MCF 10A (cell line): Measurements from ENCODE around the gene NRG3. TPM values are rescaled to one million over a fixed set of nuclear protein-coding genes. Genes with fewer than 3 reads are reported as not detected.

Source experiments
- Bru-seq: library from RNA; stranded (reverse); fragments of 400-500 nt; gene quantifications from one replicate; lab custom pipeline; 2021; lab: Mats Ljungman, UMichigan
- BruChase-seq, 2 experiments: library from RNA; stranded (reverse); fragments of 400-500 nt; gene quantifications; one replicate each; lab custom pipeline; 2021; lab: Mats Ljungman, UMichigan
- BruUV-seq: library from RNA; stranded (reverse); fragments of 400-500 nt; replicated peaks from 2 replicates; lab custom pipeline; 2021; lab: Mats Ljungman, UMichigan
- CTCF ChIA-PET: fragments of 300-600 bp; sonication (Branson Sonifier 250); formaldehyde crosslinking; extraction: SDS; loops from one replicate; lab custom pipeline; 2021; ENCODE audit warnings: antibody characterized with exemption, inconsistent platforms; lab: Yijun Ruan, JAX
- POLR2A ChIA-PET: fragments of 300-600, 350-650 bp; sonication (Branson Sonifier 250); formaldehyde crosslinking; extraction: SDS; loops from one replicate; lab custom pipeline; 2020; ENCODE audit warnings: antibody characterized with exemption, inconsistent platforms; lab: Yijun Ruan, JAX
- DNase-seq: peaks from one replicate; pipeline ENCODE4 v3.0.0-alpha.2; 2018; ENCODE audit not compliant: unreplicated experiment
- H3K27ac Mint-ChIP-seq: one replicate; pipeline ENCODE4 v1.8.0; 2022; ENCODE audit warnings: mild to moderate bottlenecking, low read depth, mixed read lengths; ENCODE audit not compliant: unreplicated experiment
- H3K27me3 Mint-ChIP-seq: one replicate; pipeline ENCODE4 v1.8.0; 2022; ENCODE audit warnings: mixed read lengths; ENCODE audit not compliant: insufficient read depth, unreplicated experiment
- H3K36me3 Mint-ChIP-seq: one replicate; pipeline ENCODE4 v1.8.0; 2022; ENCODE audit warnings: mild to moderate bottlenecking, moderate library complexity, mixed read lengths; ENCODE audit not compliant: insufficient read depth, unreplicated experiment
- H3K4me1 Mint-ChIP-seq: one replicate; pipeline ENCODE4 v1.8.0; 2022; ENCODE audit warnings: mixed read lengths; ENCODE audit not compliant: insufficient read depth, unreplicated experiment
- H3K4me3 Mint-ChIP-seq: one replicate; pipeline ENCODE4 v1.8.0; 2022; ENCODE audit warnings: mild to moderate bottlenecking, moderate library complexity, mixed read lengths; ENCODE audit not compliant: unreplicated experiment
- H3K9me3 Mint-ChIP-seq: one replicate; pipeline ENCODE4 v1.8.0; 2022; ENCODE audit warnings: mixed read lengths; ENCODE audit not compliant: unreplicated experiment
- CTCF ChIP-seq: fragments of 200-600 bp; IDR thresholded peaks from one replicate; pipeline ENCODE4 v1.8.0; 2022; ENCODE audit warnings: antibody characterized with exemption, mild to moderate bottlenecking; ENCODE audit not compliant: unreplicated experiment
- intact Hi-C: fragments of 100-400 bp; cut with micrococcal nuclease; formaldehyde crosslinking; loops from 2 replicates; pipeline ENCODE4 v1.14.1; 2022
- long read RNA-seq: library from polyadenylated mRNA; stranded (forward); transcript quantifications from one replicate; pipeline ENCODE4 v2.0.0, GENCODE V29; 2022
- total RNA-seq: library from RNA; stranded (reverse); gene quantifications from 2 replicates; pipeline ENCODE4 v1.2.3, GENCODE V29; 2022

NRG3 gene
- total RNA-seq, result not detected in 2 replicates
- percentile 9 among the genes with signal in this experiment for Bru-seq, nascent RNA
- BruChase-seq, experiment 1, labeled RNA remaining after a 6-hour chase, result percentile 8 among the genes with signal in this experiment
- BruChase-seq, experiment 2, labeled RNA remaining after a 2-hour chase, result percentile 10 among the genes with signal in this experiment
- long read RNA-seq, result 0 reads

- BruUV-seq, result no TSS peak
- no peak within 1 kb of the TSS for H3K4me3 Mint-ChIP-seq
- no peak for TF ChIP-seq CTCF
- intact Hi-C loops, result no loop called here
- ChIA-PET CTCF (no interaction called here), POLR2A (no interaction called here)
- H3K9me3 Mint-ChIP-seq, result peaks cover 8% of the 10 kb centered on the region
- peaks cover 23% of the 10 kb centered on the region for H3K4me1 Mint-ChIP-seq
- DNase-seq, result no peak
- H3K36me3 Mint-ChIP-seq, result no peaks in the 10 kb centered on the region
- no peak within 1 kb of the TSS for H3K27ac Mint-ChIP-seq
- no peaks in the 10 kb centered on the region for H3K27me3 Mint-ChIP-seq
These were observed at the start of gene NRG3 for GRCh38 chr10:81874875-81875466. Gene NRG3, plus strand, starts transcription at chr10:81875194.

- Mint-ChIP-seq H3K4me3 (no peak overlapping the region), H3K4me1 (no peaks in the 10 kb centered on the region), H3K27me3 (no peaks in the 10 kb centered on the region), H3K36me3 (no peaks in the 10 kb centered on the region), H3K27ac (no peak overlapping the region), H3K9me3 (peaks cover 7% of the 10 kb centered on the region)
- no peak for TF ChIP-seq CTCF
- ChIA-PET CTCF (no interaction called here), POLR2A (no interaction called here)
- intact Hi-C loops, result no loop called here
- DNase-seq, result no peak
- no TSS peak for BruUV-seq
These were observed 46.7 kb upstream of the NRG3 start for GRCh38 chr10:81828251-81828650.

- peaks cover 7% of the 10 kb centered on the region for H3K9me3 Mint-ChIP-seq
- H3K27ac Mint-ChIP-seq, result no peak overlapping the region
- ChIA-PET CTCF (interaction anchor here (0.7 to 1.3 kb wide), 2 partner anchors 22 to 705 kb away, joined by 3 to 4 read pairs; no protein-coding TSS in a partner anchor), POLR2A (interaction anchor here (0.6 kb wide), 1 partner anchor 1565 kb away, joined by 3 read pairs; no protein-coding TSS in a partner anchor)
- no peaks in the 10 kb centered on the region for H3K4me1 Mint-ChIP-seq
- H3K36me3 Mint-ChIP-seq, result no peaks in the 10 kb centered on the region
- intact Hi-C loops, result no loop called here
- DNase-seq, result no peak
- H3K27me3 Mint-ChIP-seq, result no peaks in the 10 kb centered on the region
- no TSS peak for BruUV-seq
- TF ChIP-seq CTCF, result no peak
- H3K4me3 Mint-ChIP-seq, result no peak overlapping the region
These were observed 43.9 kb upstream of the NRG3 start for GRCh38 chr10:81831060-81831459.

GRCh38 chr10:81838950-81839349, 36.0 kb upstream of the NRG3 start:
- H3K9me3 Mint-ChIP-seq, result no peaks in the 10 kb centered on the region
- DNase-seq, result peak; percentile 8
- CTCF ChIA-PET, result interaction anchor here (0.8 to 1.4 kb wide), 4 partner anchors 16 to 1168 kb away, joined by 3 to 7 read pairs (median 5); no protein-coding TSS in a partner anchor
- no peak for TF ChIP-seq CTCF
- POLR2A ChIA-PET, result no interaction called here
- peak overlapping the region; percentile 55 for H3K27ac Mint-ChIP-seq
- intact Hi-C loops, result no loop called here
- no peaks in the 10 kb centered on the region for H3K36me3 Mint-ChIP-seq
- no peak overlapping the region for H3K4me3 Mint-ChIP-seq
- H3K27me3 Mint-ChIP-seq, result no peaks in the 10 kb centered on the region
- BruUV-seq, result no TSS peak
- H3K4me1 Mint-ChIP-seq, result peaks cover 6% of the 10 kb centered on the region
